Epithelial cell of esophagus (primary cell): ENCODE data around the gene TGM1.

Experiments used
- DNase-seq: peaks from one replicate; pipeline ENCODE4 v3.0.0; 2010; ENCODE audit warnings: low read depth
- H3K4me3 ChIP-seq: 2 replicates; pipeline ENCODE4 v1.5.1; 2011; ENCODE audit warnings: mild to moderate bottlenecking, low read length, control low read depth
- CTCF ChIP-seq: IDR thresholded peaks from 2 replicates; pipeline ENCODE4 v1.5.1; 2011; ENCODE audit warnings: low read depth, mild to moderate bottlenecking, low read length, control low read depth, inconsistent platforms; ENCODE audit not compliant: insufficient read depth; ENCODE audit errors: missing control alignments

TGM1 gene

GRCh38 chr14:24260026-24260779 is 2.8 kb downstream of the TGM1 start:
- DNase-seq, result no peak
- no peak for TF ChIP-seq CTCF
- H3K4me3 ChIP-seq, result peak overlapping the region; percentile 55

GRCh38 chr14:24259282-24260025 is 3.5 kb downstream of the TGM1 start:
- H3K4me3 ChIP-seq, result peak overlapping the region; percentile 55
- no peak for TF ChIP-seq CTCF
- peak; percentile 46 for DNase-seq

- no peak overlapping the region for H3K4me3 ChIP-seq
- no peak for TF ChIP-seq CTCF
- no peak for DNase-seq
These were observed 4.3 kb downstream of the TGM1 start for GRCh38 chr14:24258548-24259265.

GRCh38 chr14:24258119-24258518 is 4.9 kb downstream of the TGM1 start:
- no peak overlapping the region for H3K4me3 ChIP-seq
- DNase-seq, result no peak
- no peak for TF ChIP-seq CTCF

- DNase-seq, result no peak
- TF ChIP-seq CTCF, result no peak
These were observed 6.0 kb downstream of the TGM1 start for GRCh38 chr14:24256960-24257359.

GRCh38 chr14:24255931-24256711 is 6.9 kb downstream of the TGM1 start:
- H3K4me3 ChIP-seq, result no peak overlapping the region
- no peak for TF ChIP-seq CTCF
- no peak for DNase-seq

More at GRCh38 chr14:24256960-24257359, 6.0 kb downstream of the TGM1 start:
- H3K4me3 ChIP-seq, result no peak overlapping the region
